Peyer's patch (tissue), 4 donors: ENCODE measurements around the gene SLC39A6. TPM values are rescaled to one million over a fixed set of nuclear protein-coding genes. Genes with fewer than 3 reads are reported as not detected.

Source experiments
- DNase-seq, 3 donors: peaks; one replicate each; pipeline ENCODE4 v3.0.0-alpha.2; 2017 to 2019
- H3K27ac ChIP-seq, 4 donors: fragments of 200-600 bp; sonication (generic); one replicate each; pipeline ENCODE4 v1.5.1; 2016 to 2019
- H3K27me3 ChIP-seq, 2 donors: fragments of 200-600 bp; sonication (generic); one replicate each; pipeline ENCODE4 v1.5.1; 2019
- H3K36me3 ChIP-seq, 3 donors: fragments of 200-600 bp; sonication (generic); one replicate each; pipeline ENCODE4 v1.5.1; 2016 to 2019
- H3K4me1 ChIP-seq, 4 donors: fragments of 200-600 bp; sonication (generic); one replicate each; pipeline ENCODE4 v1.5.1; 2016 to 2019
- H3K4me3 ChIP-seq, 4 donors: fragments of 200-600 bp; sonication (generic); 1 replicate in 3 of 4; 2 replicates in 1 of 4; pipeline ENCODE4 v1.5.1; 2016 to 2019; ENCODE audit warnings: mild to moderate bottlenecking in 1 of 4
- H3K9me3 ChIP-seq, 4 donors: fragments of 200-600 bp; sonication (generic); one replicate each; pipeline ENCODE4 v1.5.1; 2016 to 2019; ENCODE audit warnings: mild to moderate bottlenecking in 1 of 4
- POLR2A ChIP-seq, 2 donors: fragments of 450-650 bp; IDR thresholded peaks; one replicate each; pipeline ENCODE4 v1.5.1; 2017; ENCODE audit warnings: antibody characterized with exemption in 2 of 2, mild to moderate bottlenecking in 2 of 2, moderate library complexity in 2 of 2
- total RNA-seq, 4 donors: library from RNA; depleted of rRNA; stranded (reverse); fragments of >200 nt; gene quantifications; one replicate each; pipeline ENCODE4 v1.1.0, GENCODE V29; 2016
- TF ChIP-seq, protein P1 (sequence below), 6 experiments: fragments of 450-650 bp in 4 of 6; fragments of 200-600 bp in 2 of 6; sonication (generic) in 1 of 6; IDR thresholded peaks; one replicate each; pipeline ENCODE4 v1.5.1; 2017 to 2019; ENCODE audit warnings: antibody characterized with exemption in 6 of 6, mild to moderate bottlenecking in 3 of 6, moderate library complexity in 1 of 6

Gene SLC39A6
- total RNA-seq, 4 donors from 2014 or later = 7.4 to 13.0 (median 8.2) TPM

DNA sequence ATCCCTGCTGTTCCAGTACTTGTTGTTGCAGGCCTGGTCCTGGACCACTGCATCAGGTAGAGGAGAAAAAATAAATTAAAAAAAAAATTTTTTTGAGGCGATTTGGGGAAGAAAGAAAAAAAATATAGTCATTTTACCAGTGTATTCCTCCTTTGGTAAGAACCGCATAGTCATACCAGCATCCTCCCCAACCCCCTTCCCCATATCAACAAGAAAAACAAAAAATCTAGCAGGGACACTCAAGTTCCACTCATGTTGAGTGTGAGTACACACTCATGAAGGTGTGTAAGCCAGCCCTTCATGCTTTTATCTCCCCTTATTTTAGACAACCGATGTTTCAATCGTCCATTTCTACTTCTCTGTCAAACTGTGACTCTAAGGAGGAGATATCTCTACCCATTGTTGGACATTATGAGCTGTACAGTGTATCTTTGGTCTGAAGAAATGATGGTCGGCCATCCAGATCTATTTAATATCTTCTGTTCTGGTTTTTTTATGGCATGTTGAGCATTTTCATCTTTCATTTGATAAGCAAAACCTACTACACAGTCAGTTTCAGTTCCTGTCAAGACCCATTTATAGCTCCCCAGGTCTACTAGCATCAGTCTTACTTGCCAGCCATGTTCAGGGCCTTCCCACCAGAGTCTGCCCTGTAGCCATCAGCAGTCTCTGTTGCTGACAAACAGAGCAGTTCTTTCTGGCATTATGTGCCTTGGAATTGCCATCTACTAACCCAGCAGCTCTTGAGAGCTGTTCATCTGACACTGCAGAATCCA, 20.6 kb upstream of the SLC39A6 start:
- Histone ChIP-seq H3K27ac (peak overlapping the region in 1 of 4 donors; percentile 55), H3K4me1 (no peaks in the 10 kb centered on the region), H3K36me3 (peaks cover 0 to 77% (median 3%) of the 10 kb centered on the region in 3 donors), H3K27me3 (no peaks in the 10 kb centered on the region), H3K4me3 (no peak overlapping the region), H3K9me3 (no peaks in the 10 kb centered on the region)
- TF ChIP-seq, protein P1, sequence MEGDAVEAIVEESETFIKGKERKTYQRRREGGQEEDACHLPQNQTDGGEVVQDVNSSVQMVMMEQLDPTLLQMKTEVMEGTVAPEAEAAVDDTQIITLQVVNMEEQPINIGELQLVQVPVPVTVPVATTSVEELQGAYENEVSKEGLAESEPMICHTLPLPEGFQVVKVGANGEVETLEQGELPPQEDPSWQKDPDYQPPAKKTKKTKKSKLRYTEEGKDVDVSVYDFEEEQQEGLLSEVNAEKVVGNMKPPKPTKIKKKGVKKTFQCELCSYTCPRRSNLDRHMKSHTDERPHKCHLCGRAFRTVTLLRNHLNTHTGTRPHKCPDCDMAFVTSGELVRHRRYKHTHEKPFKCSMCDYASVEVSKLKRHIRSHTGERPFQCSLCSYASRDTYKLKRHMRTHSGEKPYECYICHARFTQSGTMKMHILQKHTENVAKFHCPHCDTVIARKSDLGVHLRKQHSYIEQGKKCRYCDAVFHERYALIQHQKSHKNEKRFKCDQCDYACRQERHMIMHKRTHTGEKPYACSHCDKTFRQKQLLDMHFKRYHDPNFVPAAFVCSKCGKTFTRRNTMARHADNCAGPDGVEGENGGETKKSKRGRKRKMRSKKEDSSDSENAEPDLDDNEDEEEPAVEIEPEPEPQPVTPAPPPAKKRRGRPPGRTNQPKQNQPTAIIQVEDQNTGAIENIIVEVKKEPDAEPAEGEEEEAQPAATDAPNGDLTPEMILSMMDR (IDR thresholded peaks at IDR 0.05) = no peak
- no peak for TF ChIP-seq POLR2A (IDR thresholded peaks at IDR 0.05)
- no peak for DNase-seq

GRCh38 chr18:36143391-36143790, 14.3 kb upstream of the SLC39A6 start:
- Histone ChIP-seq H3K4me1 (no peaks in the 10 kb centered on the region), H3K27me3 (no peaks in the 10 kb centered on the region), H3K36me3 (peaks cover 0 to 95% (median 3%) of the 10 kb centered on the region in 3 donors), H3K9me3 (no peaks in the 10 kb centered on the region), H3K27ac (no peak overlapping the region), H3K4me3 (no peak overlapping the region)
- TF ChIP-seq, protein P1 (IDR thresholded peaks at IDR 0.05) = no peak
- no peak for DNase-seq

DNA sequence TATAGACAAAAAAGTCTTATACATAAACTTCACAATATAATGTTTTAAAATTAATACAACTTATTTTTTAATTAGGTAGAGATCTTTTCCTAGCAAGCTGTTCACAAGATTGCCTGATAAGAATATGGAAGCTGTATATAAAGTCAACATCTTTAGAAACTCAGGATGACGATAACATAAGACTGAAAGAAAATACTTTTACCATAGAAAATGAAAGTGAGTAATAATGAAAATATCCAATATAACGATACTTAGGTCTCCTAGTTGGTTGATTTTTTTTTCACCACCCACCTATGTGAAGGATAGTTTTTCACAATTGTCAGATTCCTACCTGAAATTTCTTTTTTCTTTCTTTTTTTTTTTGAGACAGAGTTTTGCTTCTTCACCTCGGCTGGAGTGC, 13.6 kb upstream of the SLC39A6 start:
- H3K9me3 ChIP-seq = no peaks in the 10 kb centered on the region
- peaks cover 0 to 95% (median 3%) of the 10 kb centered on the region in 3 donors for H3K36me3 ChIP-seq
- no peak overlapping the region for H3K27ac ChIP-seq
- no peaks in the 10 kb centered on the region for H3K27me3 ChIP-seq
- no peak for DNase-seq
- TF ChIP-seq POLR2A (IDR thresholded peaks at IDR 0.05) = no peak
- TF ChIP-seq, protein P1 (IDR thresholded peaks at IDR 0.05) = no peak
- H3K4me3 ChIP-seq = no peak overlapping the region
- H3K4me1 ChIP-seq = no peaks in the 10 kb centered on the region

- H3K36me3 ChIP-seq = peaks cover 0 to 93% (median 3%) of the 10 kb centered on the region in 3 donors
- no peaks in the 10 kb centered on the region for H3K9me3 ChIP-seq
- no peak overlapping the region for H3K27ac ChIP-seq
- TF ChIP-seq, protein P1 (IDR thresholded peaks at IDR 0.05) = no peak
- no peaks in the 10 kb centered on the region for H3K27me3 ChIP-seq
- H3K4me1 ChIP-seq = no peaks in the 10 kb centered on the region
- H3K4me3 ChIP-seq = no peak overlapping the region
- no peak for DNase-seq
Measured at GRCh38 chr18:36141576-36141975, 12.4 kb upstream of the SLC39A6 start.

DNA sequence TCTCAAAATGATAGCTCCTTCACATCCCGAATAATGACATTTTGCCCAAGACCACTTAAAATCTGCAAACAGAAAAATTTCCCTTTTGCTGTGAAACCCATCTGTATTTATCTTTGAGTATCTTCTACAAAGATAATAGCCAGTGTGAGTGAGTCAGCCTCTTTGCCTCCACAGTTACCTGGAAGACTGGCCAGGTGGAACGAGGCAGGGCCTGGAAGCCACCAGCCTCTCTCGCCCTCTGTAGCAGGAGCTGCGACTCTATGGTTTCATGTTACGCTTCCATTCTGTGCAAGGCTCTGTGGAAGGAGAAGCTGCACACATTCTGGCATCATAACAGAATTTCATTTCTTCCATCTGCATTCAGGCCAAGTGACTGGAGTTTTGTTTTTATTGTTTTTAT, 10.1 kb upstream of the SLC39A6 start:
- Histone ChIP-seq H3K4me1 (no peaks in the 10 kb centered on the region), H3K27ac (no peak overlapping the region), H3K9me3 (no peaks in the 10 kb centered on the region), H3K4me3 (no peak overlapping the region), H3K36me3 (peaks cover 0 to 79% (median 0%) of the 10 kb centered on the region in 3 donors), H3K27me3 (no peaks in the 10 kb centered on the region)
- DNase-seq = no peak
- TF ChIP-seq, protein P1 (IDR thresholded peaks at IDR 0.05) = no peak
- TF ChIP-seq POLR2A (IDR thresholded peaks at IDR 0.05) = no peak
